ENCODE results near the gene RGS3. TPM values are rescaled to one million over a fixed set of nuclear protein-coding genes. Genes with fewer than 3 reads are reported as not detected.

Gene RGS3
- total RNA-seq, 1 donor from 2014 or later: 15.0 TPM

GRCh38 chr9:113454914-113455761 is 8.4 kb upstream of the RGS3 start:
- no peak for ATAC-seq (ENCODE audit: low read depth)

GRCh38 chr9:113456235-113456634 is 7.3 kb upstream of the RGS3 start:
- no peak overlapping the region for H3K4me3 Mint-ChIP-seq
- ATAC-seq (ENCODE audit: low read depth) (no peak), DNase-seq (no peak)
- ChIA-PET CTCF (no interaction called here), POLR2A (no interaction called here)
- no peaks in the 10 kb centered on the region for H3K9me3 Mint-ChIP-seq
- H3K4me1 Mint-ChIP-seq: no peaks in the 10 kb centered on the region
- H3K36me3 Mint-ChIP-seq (ENCODE audit: low read depth): no peaks in the 10 kb centered on the region
- TF ChIP-seq CTCF (IDR thresholded peaks at IDR 0.05): no peak
- no peaks in the 10 kb centered on the region for H3K27me3 Mint-ChIP-seq
- H3K27ac Mint-ChIP-seq: no peak overlapping the region
- intact Hi-C loops (cut with micrococcal nuclease): no loop called here

More at GRCh38 chr9:113454914-113455761, 8.4 kb upstream of the RGS3 start:
- H3K27me3 Mint-ChIP-seq: no peaks in the 10 kb centered on the region
- intact Hi-C loops (cut with micrococcal nuclease): no loop called here
- DNase-seq: no peak
- no peaks in the 10 kb centered on the region for H3K4me1 Mint-ChIP-seq
- no peaks in the 10 kb centered on the region for H3K9me3 Mint-ChIP-seq
- H3K4me3 Mint-ChIP-seq: no peak overlapping the region
- no peaks in the 10 kb centered on the region for H3K36me3 Mint-ChIP-seq (ENCODE audit: low read depth)
- ChIA-PET CTCF (interaction anchor here (0.8 to 1.1 kb wide), 4 partner anchors 9 to 203 kb away, joined by 3 to 4 read pairs (median 3); no protein-coding TSS in a partner anchor), POLR2A (interaction anchor here (0.7 kb wide), 1 partner anchor 33 kb away, joined by 13 read pairs; no protein-coding TSS in a partner anchor)
- no peak for TF ChIP-seq CTCF (IDR thresholded peaks at IDR 0.05)
- no peak overlapping the region for H3K27ac Mint-ChIP-seq

- Mint-ChIP-seq H3K27me3 (no peaks in the 10 kb centered on the region), H3K36me3 (ENCODE audit: low read depth) (no peaks in the 10 kb centered on the region), H3K9me3 (no peaks in the 10 kb centered on the region), H3K27ac (no peak overlapping the region), H3K4me3 (no peak overlapping the region), H3K4me1 (no peaks in the 10 kb centered on the region)
- POLR2A ChIA-PET: no interaction called here
- CTCF ChIA-PET: no interaction called here
- no peak for TF ChIP-seq CTCF (IDR thresholded peaks at IDR 0.05)
- DNase-seq (no peak), ATAC-seq (ENCODE audit: low read depth) (no peak)
- intact Hi-C loops (cut with micrococcal nuclease): no loop called here
Observed at GRCh38 chr9:113461285-113461684, 2.2 kb upstream of the RGS3 start.

- DNase-seq (no peak), ATAC-seq (ENCODE audit: low read depth) (no peak)
- intact Hi-C loops (cut with micrococcal nuclease): no loop called here
- H3K36me3 Mint-ChIP-seq (ENCODE audit: low read depth): no peaks in the 10 kb centered on the region
- ChIA-PET CTCF (no interaction called here), POLR2A (no interaction called here)
- no peak overlapping the region for H3K27ac Mint-ChIP-seq
- no peaks in the 10 kb centered on the region for H3K4me1 Mint-ChIP-seq
- H3K4me3 Mint-ChIP-seq: no peak overlapping the region
- no peak for TF ChIP-seq CTCF (IDR thresholded peaks at IDR 0.05)
- H3K9me3 Mint-ChIP-seq: no peaks in the 10 kb centered on the region
- H3K27me3 Mint-ChIP-seq: no peaks in the 10 kb centered on the region
Observed at GRCh38 chr9:113461943-113462342, 1.6 kb upstream of the RGS3 start.

- DNase-seq (no peak), ATAC-seq (ENCODE audit: low read depth) (no peak)
- Mint-ChIP-seq H3K27ac (no peak overlapping the region), H3K4me3 (no peak overlapping the region), H3K36me3 (ENCODE audit: low read depth) (no peaks in the 10 kb centered on the region), H3K4me1 (no peaks in the 10 kb centered on the region), H3K27me3 (no peaks in the 10 kb centered on the region), H3K9me3 (peaks cover 5% of the 10 kb centered on the region)
- intact Hi-C loops (cut with micrococcal nuclease): no loop called here
- TF ChIP-seq CTCF (IDR thresholded peaks at IDR 0.05): no peak
- ChIA-PET CTCF (no interaction called here), POLR2A (no interaction called here)
Observed at GRCh38 chr9:113462781-113463286, 693 bp upstream of the RGS3 start.

Measured in activated B cell treated with CpG ODN at 0.5 μM for 24 hours (primary cell).